ENCODE results near the gene AGGF1.

DNA sequence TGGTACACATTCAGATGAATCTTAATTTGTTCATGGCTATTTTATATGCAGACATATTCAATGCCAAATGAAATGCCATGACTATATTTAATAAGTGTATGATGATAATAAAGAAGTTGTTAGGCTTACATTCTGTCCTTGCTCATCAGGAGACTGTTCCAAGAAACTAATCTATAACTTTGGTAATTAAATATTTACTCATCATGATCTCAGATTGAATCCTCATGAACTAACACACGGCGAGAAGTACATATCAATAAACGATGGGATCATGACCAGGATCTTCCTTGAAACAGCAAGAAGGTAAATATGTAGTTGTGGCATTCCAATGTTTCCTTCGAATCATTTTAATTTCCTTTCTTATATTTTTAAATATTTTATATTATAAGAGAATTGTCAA lies 12.5 kb upstream of the AGGF1 start:
- no peak for TF ChIP-seq GATA2 (IDR thresholded peaks at IDR 0.05; ENCODE audit: low read depth, low read length)
- TF ChIP-seq GATA3 (IDR thresholded peaks at IDR 0.05; ENCODE audit: low read depth, low read length): no peak
